Testis (tissue), 2 donors: ENCODE data around the gene HAS3.

Source experiments
- CTCF ChIP-seq, 3 experiments: fragments of 450-650 bp in 2 of 3; fragments of 200-600 bp in 1 of 3; sonication (generic) in 1 of 3; IDR thresholded peaks; one replicate each; pipeline ENCODE4 v1.5.1; 2016 to 2019; ENCODE audit warnings: antibody characterized with exemption in 3 of 3, mild to moderate bottlenecking in 2 of 3, moderate library complexity in 1 of 3
- POLR2A ChIP-seq: fragments of 450-650 bp; IDR thresholded peaks from one replicate; pipeline ENCODE4 v1.6.1; 2017; ENCODE audit warnings: antibody characterized with exemption, mild to moderate bottlenecking, moderate library complexity

- TF ChIP-seq CTCF (IDR thresholded peaks at IDR 0.05) (no peak), POLR2A (no peak)
These were observed 3.4 kb downstream of the HAS3 start for GRCh38 chr16:69108905-69109252.
